Cardiac muscle cell (in vitro differentiated cells and primary cell): ENCODE measurements around the gene FNDC3B. TPM values are rescaled to one million over a fixed set of nuclear protein-coding genes. Genes with fewer than 3 reads are reported as not detected.

Source experiments
- DNase-seq, 2 donors: peaks; one replicate each; pipeline versions ENCODE4 v3.0.0 to v3.0.0-alpha.2; 2010 to 2017; ENCODE audit warnings: low read depth in 1 of 2, low spot score in 1 of 2
- H3K27ac ChIP-seq: fragments of 200-600 bp; sonication (generic); 2 replicates; pipeline ENCODE4 v1.5.1; 2016
- H3K27me3 ChIP-seq: fragments of 200-600 bp; sonication (generic); 2 replicates; pipeline ENCODE4 v1.6.0; 2016; ENCODE audit warnings: control low read depth
- H3K36me3 ChIP-seq: fragments of 200-600 bp; sonication (generic); 2 replicates; pipeline ENCODE4 v1.5.1; 2016; ENCODE audit warnings: control low read depth
- H3K4me1 ChIP-seq: fragments of 200-600 bp; sonication (generic); 2 replicates; pipeline ENCODE4 v1.8.1; 2017; ENCODE audit warnings: low read depth, mild to moderate bottlenecking, mixed run types
- H3K4me3 ChIP-seq: fragments of 200-600 bp; sonication (generic); 2 replicates; pipeline ENCODE4 v1.5.1; 2016; ENCODE audit warnings: mild to moderate bottlenecking
- H3K9me3 ChIP-seq: fragments of 200-600 bp; sonication (generic); 2 replicates; pipeline ENCODE4 v1.5.1; 2017; ENCODE audit warnings: low read depth, mild to moderate bottlenecking, control low read depth
- polyA plus RNA-seq: library from polyadenylated mRNA; unstranded; fragments of >200 nt; fragmentation: Nextera tagmentation; extraction: Ambion mirVana; gene quantifications from 2 replicates; pipeline ENCODE4 v1.2.1, GENCODE V29; 2016
- total RNA-seq: library from RNA; depleted of rRNA; stranded (reverse); fragments of >200 nt; gene quantifications from 2 replicates; pipeline ENCODE4 v1.2.3, GENCODE V29; 2016
- TF ChIP-seq, protein P1 (sequence below): IDR thresholded peaks from 2 replicates; pipeline ENCODE4 v1.5.1; 2012; ENCODE audit warnings: low read depth, mild to moderate bottlenecking, low read length

FNDC3B gene
- total and polyA plus RNA-seq, 2 experiments from 2014 or later = 55.2 to 62.3 TPM

DNA sequence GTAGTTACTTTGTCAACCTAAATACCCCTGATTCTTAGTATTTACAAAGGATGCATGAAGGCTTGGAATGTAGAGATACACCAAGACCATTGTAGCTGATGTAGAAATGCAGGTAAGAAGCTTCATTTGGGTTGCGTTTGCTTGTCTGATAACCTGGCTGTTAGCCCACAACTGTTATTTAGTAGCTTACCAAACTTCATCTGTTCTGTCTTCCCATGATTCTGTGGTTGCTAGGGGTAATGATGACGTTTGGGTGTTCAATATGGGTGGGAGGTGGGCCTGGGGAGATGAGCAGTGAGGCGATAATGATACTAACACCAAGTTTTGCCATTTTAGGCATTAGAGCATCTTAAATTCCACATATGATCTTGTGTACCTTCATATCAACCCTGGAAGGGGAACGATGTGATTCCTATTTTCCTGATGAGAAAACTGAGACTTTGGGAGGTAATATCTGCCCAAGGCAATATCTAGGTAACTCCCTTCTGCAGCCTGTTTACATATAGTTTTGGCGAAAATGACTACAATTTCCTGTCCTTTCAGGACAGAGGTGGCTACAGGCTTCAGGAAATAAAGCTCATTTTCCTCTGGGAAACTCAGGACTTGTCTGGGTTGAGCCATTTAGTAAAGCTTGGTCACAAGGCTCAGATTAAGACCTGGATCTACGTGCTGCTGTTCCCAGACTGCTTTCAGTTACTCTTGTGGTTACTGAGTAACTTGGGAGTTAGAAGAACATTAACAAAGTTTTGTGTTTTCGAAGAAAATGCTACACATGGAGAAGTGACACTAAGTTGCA lies 26.8 kb downstream of the FNDC3B start:
- DNase-seq = peak in 1 of 2 donors; percentile 58
- Histone ChIP-seq H3K36me3 (no peaks in the 10 kb centered on the region), H3K27ac (no peak overlapping the region), H3K4me1 (peaks cover 12% of the 10 kb centered on the region), H3K9me3 (no peaks in the 10 kb centered on the region), H3K27me3 (no peaks in the 10 kb centered on the region), H3K4me3 (no peak overlapping the region)
- TF ChIP-seq, protein P1, sequence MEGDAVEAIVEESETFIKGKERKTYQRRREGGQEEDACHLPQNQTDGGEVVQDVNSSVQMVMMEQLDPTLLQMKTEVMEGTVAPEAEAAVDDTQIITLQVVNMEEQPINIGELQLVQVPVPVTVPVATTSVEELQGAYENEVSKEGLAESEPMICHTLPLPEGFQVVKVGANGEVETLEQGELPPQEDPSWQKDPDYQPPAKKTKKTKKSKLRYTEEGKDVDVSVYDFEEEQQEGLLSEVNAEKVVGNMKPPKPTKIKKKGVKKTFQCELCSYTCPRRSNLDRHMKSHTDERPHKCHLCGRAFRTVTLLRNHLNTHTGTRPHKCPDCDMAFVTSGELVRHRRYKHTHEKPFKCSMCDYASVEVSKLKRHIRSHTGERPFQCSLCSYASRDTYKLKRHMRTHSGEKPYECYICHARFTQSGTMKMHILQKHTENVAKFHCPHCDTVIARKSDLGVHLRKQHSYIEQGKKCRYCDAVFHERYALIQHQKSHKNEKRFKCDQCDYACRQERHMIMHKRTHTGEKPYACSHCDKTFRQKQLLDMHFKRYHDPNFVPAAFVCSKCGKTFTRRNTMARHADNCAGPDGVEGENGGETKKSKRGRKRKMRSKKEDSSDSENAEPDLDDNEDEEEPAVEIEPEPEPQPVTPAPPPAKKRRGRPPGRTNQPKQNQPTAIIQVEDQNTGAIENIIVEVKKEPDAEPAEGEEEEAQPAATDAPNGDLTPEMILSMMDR = no peak

DNA sequence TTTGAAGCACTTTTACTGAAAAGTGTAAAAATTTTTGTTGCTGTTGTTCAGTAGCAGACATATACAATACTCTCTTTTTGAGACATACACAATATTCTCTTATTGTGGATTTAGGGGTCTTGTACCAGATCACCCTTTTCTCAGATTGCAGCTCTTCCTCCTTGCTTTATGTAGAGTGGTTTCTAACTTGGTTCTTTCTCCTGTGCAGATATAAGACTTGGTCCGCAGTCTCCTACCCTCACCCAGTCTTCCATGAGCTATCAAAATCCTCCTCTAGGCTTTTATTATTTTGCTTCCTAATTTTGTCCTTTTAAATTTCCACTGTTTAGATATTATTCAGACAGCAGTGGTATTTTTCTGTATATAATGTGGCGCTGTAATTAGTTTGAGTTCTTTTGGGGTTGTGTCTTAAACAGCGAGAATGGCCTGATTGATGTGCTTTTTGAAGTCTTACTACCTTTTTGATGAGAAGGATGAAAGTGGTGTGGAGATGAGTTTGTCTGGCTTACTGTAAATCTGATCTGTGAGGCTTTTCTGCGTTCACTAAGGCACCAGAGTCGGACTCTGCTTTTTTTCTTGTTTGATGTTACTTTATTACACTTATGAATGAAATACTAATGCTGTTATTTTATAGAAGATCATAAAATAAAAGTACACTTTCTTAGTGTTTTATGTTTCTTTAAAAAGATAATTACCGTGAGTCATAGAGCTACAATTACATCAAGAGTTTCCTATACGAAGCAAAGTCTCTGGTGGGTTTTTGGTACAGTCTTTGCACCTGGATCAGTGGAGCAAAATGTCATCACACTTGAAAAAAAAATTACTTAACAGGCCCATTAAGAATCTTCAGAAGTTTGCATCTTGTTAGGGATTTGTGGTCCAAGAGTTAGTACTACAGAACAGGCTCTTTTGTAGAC lies 27.8 kb downstream of the FNDC3B start:
- no peak overlapping the region for H3K4me3 ChIP-seq
- H3K4me1 ChIP-seq = peaks cover 22% of the 10 kb centered on the region
- no peak overlapping the region for H3K27ac ChIP-seq
- TF ChIP-seq, protein P1 = no peak
- no peaks in the 10 kb centered on the region for H3K36me3 ChIP-seq
- no peaks in the 10 kb centered on the region for H3K9me3 ChIP-seq
- no peaks in the 10 kb centered on the region for H3K27me3 ChIP-seq
- no peak for DNase-seq

DNA sequence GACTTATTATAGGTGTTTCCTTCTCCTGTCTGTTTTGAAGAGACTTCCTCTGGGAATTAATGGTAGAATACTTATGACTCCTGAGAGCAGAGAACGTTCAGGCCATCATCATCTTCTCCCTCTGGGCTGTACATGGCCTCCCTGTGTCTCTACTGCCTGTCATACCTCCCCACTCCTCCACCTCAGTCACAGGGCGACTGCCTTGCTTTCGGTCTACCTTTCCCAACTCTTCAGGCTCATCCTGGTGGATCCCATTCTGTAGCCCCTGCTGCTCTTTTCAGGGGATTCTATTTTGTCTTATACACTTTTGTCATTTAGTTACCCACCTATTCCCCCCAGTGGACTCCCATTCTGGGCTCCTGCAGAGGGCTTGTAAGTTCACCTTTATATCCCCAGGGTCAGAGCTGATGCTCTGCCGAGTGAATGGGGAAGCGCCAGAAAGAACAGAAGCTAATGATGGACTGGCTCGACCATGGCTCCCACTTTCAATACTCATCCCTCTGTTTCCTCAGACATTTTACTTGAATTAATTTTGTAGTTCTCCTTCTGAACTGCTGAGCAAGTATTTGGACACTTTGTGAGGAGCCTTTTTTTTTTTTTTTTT lies 28.6 kb downstream of the FNDC3B start:
- H3K36me3 ChIP-seq = no peaks in the 10 kb centered on the region
- no peaks in the 10 kb centered on the region for H3K27me3 ChIP-seq
- H3K27ac ChIP-seq = no peak overlapping the region
- DNase-seq = no peak
- H3K4me3 ChIP-seq = no peak overlapping the region
- peaks cover 30% of the 10 kb centered on the region for H3K4me1 ChIP-seq
- no peaks in the 10 kb centered on the region for H3K9me3 ChIP-seq
- TF ChIP-seq, protein P1 = no peak

DNA sequence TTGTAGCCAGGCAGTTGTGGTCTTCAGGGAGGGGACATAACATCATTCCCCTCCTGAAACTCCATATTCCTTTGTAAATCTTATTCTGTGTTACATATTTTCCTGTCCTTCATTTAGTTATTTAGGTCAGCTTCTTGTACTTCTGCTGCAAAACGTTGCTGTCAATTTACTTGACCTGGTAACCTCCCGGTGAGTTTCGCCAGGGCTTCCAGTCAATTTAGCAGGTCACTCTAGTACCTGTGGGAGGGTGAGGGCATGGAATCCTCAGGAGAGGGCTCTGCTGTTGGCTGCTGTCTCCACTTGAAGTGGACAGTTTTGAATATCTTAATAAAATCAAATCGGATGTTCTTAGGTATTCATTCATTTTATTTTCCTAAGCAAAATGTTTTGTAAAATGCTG lies 29.6 kb downstream of the FNDC3B start:
- TF ChIP-seq, protein P1 = no peak
- Histone ChIP-seq H3K27ac (peak overlapping the region; percentile 27), H3K36me3 (no peaks in the 10 kb centered on the region), H3K4me3 (no peak overlapping the region), H3K4me1 (peaks cover 39% of the 10 kb centered on the region), H3K9me3 (no peaks in the 10 kb centered on the region), H3K27me3 (no peaks in the 10 kb centered on the region)
- no peak for DNase-seq

DNA sequence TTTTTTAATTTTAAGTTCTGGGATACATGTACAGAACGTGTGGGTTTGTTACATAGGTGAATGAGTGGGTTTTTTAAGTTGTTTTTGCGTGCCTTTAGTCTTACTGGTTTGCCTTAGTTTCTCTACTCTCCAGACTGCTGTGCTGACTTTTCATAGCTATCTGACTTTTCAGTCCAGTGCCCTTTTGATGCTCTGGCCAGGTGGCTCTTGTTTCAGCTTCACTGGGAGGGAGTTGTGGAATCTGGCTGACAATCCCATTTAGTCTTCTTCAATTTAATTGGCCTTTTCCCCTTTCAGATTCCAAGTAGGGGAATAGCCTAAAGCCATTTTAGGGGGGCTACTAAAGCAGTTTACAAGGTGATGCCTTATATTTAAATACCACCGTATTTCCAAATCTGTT lies 30.1 kb downstream of the FNDC3B start:
- H3K36me3 ChIP-seq = no peaks in the 10 kb centered on the region
- H3K4me1 ChIP-seq = peaks cover 39% of the 10 kb centered on the region
- H3K9me3 ChIP-seq = no peaks in the 10 kb centered on the region
- no peak for DNase-seq
- H3K27me3 ChIP-seq = no peaks in the 10 kb centered on the region
- peak overlapping the region; percentile 27 for H3K27ac ChIP-seq
- H3K4me3 ChIP-seq = no peak overlapping the region
- TF ChIP-seq, protein P1 = no peak
